HG03342 (cell line): ENCODE data around the gene PNMA8A.

Experiments used
- ATAC-seq: cut with Tn5 transposase; IDR thresholded peaks from one replicate; pipeline ENCODE4 v1.9.1; 2021; ENCODE audit warnings: mild to moderate bottlenecking, moderate library complexity; ENCODE audit not compliant: unreplicated experiment

The PNMA8A gene

DNA sequence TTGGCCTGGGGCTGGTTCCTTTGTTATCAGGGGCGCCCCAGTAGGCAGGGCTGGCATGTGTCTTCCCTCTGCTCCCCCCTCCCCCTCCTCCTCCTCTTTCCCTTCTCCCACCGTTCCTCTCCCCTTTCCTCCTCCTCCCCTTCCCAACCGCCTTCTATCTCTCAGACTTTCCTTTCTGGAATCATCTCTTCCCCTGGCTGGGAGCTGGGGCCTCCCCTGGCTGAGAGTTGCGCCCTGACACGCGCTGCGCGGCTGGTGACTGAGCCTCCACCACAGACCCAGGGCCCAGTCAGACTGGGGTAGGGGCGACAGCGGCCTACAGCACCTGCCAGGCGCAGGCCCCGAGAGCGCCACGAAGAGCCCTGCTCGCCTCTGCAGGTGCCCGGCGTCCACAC lies 21.5 kb upstream of the PNMA8A start:
- ATAC-seq: no peak

DNA sequence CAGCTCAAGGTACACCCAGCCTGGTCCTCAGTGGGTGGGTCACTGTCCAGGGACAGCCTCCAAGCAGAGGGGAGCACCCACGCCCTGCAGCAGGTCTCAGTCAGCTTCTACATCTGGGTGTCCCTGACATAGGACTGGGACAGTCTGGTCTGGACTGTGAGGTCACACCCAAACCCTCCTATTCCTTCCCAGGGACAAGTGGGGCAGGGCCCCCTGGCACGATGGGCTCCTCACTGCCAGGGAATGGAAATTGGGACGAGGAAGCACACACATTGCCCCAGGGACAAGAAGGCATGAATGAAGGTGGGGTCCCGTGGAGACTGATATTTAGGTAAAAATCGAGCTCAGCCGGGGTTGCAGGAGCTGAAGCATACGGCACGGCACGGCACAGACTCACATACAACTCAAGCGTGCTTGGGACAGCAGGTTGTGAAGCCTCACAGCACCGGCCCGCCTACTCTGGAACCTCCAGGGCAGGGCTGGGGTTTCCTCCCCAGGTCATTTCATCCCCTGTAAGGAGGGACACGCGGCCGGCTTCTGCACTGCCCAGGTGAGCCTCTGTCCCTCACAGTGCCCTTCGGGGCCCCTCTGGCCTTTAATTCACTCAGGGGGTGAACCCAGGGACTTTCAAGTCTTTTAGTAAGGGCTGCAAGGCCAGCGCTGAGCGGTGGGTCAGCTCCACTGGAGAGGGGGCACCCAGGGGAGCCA lies 20.8 kb upstream of the PNMA8A start:
- no peak for ATAC-seq

DNA sequence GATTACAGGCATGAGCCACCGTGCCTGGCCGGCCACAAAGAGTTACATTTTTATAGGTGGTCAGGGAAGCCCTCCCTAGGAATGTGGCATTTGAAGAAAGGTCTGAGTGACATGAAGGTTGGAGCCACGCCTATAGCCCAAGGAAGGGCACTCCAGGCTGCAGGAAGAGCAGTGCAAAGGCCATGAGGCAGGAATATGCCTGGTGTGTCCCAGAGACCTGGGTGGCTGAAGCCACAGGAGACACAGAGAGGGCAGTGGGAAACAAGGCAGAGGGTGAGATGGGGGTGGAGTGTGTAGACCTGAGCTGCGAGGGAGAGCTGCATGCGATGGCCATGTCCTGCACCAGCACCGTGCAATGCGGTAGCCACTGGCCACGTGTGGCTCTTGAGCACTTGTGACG lies 19.4 kb upstream of the PNMA8A start:
- ATAC-seq: no peak

DNA sequence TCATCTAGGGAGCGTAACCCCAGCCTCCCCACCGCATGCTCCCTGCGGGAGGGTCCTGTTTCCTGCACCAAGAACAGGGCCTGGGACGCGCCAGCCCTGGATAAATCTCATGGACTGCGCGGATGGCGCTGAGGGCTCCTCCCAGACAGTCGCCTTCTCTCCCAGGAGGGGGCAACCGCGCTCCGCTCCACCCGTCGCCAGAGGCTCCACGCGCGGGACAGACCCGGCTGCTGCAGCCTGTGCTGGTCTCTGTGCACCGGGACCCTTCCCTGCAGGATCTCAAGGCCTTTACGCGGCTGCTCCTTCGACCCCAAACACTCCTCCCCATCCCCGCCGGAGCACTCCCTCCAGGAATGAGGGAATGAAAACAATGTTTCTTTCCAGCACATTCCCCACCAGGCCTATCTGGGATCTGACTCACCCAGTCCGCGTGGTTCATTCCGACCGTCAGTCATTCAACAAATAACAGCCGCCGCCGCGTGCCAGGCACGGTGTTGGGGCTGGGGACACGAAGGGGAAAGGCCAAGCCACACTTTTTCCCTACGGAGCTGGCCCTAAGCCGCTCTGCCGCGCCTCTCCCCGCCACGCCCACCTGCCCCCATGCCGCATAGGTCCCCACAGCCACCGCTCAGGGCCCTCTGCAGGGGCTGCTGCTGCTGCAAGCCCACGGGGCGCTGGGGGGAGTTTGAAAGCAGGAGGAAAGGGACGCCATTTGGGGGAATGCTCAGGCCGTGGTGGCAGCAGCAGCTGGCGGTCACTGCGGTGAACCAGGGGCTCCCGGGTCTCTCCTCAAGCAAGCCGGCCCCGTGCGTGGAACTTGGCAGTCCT lies 18.3 kb upstream of the PNMA8A start:
- ATAC-seq: no peak

DNA sequence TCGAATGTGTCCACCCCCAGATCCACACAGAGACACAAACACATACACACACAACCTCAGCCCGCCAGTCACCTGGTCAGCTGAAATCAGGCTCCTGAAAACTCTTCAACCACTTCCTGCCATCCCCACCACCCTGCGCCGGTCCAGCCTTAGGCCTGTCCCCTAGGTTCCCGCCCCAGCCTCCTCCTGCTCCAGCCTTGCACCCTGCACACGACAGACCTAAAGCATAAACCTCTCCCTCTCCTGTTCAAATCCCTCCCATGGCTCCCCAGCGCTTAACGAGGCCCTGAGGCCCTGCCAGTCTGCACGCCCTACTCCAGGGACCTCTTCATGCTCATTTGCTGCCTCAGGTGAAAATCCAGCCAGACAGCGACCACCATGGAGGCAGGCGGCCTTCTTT lies 17.2 kb upstream of the PNMA8A start:
- ATAC-seq: no peak

DNA sequence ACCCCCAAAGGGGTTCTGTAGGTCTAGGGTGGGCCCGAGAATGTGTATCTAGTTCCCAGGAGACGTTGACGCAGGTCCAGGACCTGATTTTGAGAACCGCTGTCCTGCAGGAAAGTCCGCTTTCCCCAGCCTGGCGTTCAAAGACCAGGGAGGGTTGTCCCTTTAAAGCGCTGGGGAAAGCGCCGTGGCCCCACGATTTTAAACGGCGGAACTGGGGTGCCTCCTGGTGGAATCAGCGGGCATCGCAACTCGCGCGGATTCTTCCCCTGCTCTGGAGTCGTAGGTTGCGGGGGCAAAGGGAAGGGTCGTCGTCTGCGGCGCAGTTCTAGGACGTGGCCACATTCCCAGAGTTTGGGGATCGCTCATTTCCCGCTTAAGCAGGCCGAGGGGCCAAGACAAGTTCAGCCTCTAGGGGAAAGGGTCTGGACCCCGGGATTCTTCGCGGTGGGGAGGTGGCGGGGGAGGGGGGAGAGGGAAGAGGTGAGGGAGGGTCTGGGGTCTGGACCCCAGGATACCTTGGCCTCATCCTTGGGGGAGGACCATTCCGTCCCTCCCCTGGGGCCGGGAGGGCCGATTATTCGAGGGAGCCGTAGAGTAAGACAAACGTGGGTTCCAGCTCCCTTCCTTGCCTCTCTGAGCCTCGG lies 16.6 kb upstream of the PNMA8A start:
- ATAC-seq: no peak

DNA sequence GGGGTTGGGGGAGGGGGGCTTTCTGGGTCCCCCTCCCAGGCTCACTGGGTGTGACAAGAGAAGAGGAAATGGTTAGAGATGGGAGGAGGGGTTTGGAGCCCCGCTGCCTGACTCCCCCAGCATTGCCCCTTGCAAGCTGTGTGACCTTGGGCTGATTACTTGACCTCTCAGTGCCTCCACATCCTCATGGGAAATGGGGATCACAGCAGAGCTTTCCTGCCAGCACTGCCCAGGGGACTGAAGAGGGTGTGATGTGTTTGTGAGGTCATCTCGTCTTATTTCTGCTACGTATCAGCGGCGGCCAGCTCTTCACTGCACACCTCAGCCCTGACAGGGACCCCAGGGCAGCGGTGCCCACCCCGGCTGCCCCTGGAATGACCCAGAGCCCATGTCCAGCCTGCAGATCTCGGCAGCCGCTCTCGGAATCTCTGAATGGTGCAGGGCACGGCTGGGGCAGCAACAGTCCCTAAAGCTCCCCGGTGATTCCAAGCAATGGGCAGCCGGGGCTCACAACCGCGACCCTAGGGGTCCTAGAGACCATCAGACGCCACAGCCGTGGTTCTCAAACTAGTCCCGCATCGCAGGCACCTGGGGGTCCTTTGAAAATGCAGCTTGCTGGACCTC lies 15.9 kb upstream of the PNMA8A start:
- no peak for ATAC-seq

DNA sequence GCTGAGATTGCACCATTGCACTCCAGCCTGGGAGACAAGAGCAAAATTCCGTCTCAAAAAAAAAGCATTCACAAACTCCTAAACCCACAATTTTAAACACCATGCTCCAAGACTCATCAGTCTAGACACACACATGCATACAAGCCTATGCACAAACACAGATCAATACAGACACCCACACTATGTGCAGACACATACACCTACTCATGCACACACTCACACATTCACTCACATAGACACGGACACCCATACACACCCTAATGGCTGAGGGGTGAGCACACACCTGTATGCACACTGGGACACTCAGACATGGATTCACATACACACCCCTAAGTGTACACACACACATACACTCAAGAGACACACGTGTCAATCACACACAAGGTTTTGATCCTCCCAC lies 15.0 kb upstream of the PNMA8A start:
- no peak for ATAC-seq

DNA sequence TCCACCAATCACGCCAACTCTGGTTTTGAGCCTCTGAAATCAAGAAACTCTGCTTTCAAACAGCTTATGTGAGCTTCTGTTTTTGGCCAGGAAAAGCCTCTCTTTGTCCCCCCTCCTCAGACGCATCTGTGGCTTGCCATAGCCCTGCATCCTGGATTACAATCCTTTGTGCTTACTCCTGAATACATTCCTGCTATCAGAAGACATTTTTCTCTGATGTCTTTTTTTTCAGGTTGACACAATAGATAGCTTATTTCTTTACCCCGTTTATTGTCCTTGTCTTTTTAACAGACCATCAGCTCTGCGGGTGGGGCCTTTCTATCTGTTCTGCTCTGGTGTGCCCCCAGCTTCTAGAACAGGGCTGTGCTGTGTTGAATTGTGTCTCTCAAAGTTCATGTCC lies 13.3 kb upstream of the PNMA8A start:
- ATAC-seq: no peak

DNA sequence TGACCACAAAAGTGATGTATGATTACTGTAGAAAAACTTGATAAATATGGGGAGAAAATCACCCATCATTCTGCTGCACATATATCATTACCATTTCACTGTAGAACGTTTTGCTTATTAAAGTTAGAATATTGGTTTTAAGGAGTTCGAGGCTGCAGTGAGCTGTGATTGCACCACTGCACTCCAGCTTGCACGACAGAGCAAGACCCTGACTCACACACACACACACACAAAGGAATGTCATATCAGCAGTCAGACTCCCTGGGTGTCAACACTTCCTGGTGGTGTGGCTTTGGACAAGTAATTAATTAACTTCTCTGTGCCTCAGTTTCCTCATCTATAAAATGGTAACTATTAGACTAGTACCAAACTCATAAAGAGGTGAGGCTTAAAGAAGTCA lies 11.3 kb upstream of the PNMA8A start:
- no peak for ATAC-seq

DNA sequence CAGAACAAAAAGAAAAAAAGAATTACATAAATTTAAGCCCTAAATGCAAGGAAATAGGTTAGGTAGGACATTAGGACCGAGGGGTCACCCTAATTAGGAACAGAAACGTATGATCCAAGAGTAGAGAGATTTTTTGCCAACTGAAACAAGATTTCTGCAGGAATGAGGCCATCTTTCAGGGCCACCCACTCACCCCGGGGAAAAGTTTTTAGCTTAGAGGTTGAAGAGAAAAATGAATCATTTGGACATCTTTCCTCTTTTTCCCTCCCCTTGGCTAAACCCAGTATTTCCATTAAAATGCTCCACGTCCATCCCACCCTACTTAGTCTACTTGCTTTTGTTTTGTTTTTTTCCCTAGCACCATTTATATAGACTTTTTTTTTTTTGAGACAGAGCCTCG lies 10.6 kb upstream of the PNMA8A start:
- no peak for ATAC-seq

DNA sequence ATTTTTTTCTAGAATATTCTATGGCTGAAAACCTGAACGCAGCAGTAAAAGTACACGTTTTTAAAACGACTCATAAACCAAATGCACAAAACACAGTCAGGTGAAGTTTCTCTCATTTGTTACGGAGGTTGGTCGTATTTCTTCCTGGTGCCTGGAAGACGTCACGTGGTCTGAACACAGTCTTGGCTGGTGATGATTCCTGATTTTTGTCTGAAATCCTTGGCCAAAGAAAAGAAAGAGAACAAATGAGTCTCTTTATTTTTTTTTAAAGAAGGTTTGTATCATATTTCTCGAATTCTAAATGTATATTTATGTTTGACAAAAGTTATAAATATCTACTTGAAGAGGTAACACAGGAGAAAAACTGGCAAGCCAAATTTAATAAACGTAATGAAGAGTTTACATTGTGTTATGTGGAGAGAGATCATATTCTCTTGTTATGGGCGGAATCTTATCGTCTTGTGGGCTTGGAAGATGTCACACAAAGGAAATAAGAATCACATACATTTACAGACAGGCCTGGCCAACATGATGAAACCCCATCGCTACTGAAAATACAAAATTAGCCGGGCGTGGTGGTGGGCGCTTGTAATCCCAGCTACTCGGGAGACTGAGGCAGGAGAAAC lies 10.0 kb upstream of the PNMA8A start:
- no peak for ATAC-seq

DNA sequence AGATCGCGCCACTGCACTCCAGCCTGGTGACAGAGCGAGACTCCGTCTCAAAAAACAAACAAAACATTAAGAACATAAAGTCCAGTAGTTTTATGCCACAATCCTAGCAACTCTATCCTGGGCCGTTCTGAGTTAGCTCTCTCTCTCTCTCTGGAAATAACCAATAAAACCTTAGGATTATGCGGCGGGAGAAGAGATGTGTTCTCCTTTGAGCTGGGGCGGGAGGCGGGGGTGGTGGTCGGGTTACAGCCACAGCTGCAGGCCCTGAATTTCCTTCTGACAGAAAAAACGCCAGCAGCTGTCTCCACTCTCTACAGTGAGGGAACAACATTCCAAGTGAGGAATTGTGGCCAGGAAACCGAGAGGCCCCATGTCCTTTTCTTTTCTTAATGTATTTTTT lies 9.1 kb upstream of the PNMA8A start:
- no peak for ATAC-seq

DNA sequence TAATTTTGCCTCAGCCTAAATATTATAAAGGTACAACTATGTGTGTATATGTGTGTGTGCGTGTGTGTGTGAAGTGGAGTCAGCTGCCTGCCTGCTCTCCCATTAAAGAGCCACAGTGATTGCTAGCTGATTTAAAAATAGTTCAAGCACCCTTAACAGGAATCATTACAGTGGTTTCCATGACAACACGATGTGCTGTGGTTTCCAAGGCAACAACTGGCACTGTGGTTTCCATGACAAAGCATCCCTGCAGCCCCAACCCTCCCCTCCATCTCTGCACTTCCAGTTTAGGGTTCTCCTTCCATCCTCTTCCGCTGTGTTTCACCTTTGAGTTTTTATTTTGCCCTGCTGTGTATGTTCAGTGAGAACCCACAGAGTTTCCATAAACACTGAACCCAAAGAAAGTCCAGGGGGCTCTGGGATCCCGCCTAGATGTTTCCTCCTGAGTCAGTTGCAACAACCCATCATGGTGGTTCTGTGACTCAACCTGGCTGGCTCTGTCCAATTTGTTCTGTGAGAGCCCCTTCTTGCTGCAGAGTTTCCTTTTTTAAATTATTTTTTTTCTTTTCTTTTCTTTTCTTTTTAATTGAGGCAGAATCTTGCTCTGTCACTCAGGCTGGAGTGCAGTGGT lies 7.1 kb upstream of the PNMA8A start:
- no peak for ATAC-seq

DNA sequence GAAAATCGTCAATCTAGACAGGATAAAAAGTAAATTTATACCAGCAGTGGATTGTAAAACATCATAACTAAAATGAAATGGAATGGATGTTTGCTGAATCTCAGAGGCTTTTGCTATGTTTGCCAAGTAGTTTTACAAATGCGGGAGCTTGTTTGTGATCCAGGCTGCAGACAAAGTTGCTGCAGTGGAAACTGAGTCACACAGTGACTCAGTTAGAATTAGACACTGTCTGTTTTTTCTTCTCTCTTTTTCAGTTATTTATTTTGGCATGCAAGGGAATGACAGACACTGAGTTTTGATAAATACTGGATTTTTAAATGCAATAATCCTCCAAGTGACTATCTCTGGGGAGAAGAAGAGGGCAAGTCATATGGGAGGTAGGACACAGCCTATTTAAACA lies 4.6 kb upstream of the PNMA8A start:
- no peak for ATAC-seq

DNA sequence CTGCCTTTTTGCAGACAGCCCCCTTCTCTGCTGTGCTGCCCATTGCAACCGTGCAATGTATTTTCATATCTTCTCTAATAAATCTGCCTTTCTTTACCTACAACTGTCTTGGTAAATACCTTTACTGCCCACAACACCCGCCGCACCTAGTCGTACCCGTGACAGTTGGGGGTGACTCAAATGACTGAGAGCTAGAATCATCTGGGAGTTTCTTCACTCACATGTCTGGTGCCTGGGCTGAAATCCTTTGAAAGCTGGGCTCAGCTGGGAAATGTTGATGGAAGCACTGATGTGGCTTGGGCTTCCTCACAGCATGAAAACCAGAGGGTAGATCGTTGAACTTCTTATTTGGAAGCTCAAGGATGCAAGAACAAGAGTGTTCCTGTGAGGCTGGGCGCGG lies 2.8 kb upstream of the PNMA8A start:
- ATAC-seq: no peak

DNA sequence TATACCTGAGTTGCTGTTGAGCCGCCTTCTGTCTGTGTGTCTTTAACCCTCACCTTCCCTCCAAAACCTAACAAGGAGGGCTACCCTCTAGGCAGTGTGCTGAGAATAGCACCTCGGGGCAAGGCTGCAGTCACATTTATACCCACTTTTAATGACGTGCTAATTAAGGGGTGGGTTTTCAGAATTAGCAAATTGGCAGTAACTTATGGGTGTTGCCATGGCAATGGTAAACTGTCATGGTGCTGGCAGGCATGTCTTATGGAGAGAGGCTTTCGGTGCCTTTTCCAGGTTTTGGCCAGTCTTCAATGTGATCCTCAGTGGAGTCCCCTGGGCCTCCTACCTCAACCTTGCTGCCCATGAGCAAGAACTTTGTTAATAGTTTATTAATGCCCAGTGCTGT lies 1.2 kb upstream of the PNMA8A start:
- ATAC-seq: no peak

DNA sequence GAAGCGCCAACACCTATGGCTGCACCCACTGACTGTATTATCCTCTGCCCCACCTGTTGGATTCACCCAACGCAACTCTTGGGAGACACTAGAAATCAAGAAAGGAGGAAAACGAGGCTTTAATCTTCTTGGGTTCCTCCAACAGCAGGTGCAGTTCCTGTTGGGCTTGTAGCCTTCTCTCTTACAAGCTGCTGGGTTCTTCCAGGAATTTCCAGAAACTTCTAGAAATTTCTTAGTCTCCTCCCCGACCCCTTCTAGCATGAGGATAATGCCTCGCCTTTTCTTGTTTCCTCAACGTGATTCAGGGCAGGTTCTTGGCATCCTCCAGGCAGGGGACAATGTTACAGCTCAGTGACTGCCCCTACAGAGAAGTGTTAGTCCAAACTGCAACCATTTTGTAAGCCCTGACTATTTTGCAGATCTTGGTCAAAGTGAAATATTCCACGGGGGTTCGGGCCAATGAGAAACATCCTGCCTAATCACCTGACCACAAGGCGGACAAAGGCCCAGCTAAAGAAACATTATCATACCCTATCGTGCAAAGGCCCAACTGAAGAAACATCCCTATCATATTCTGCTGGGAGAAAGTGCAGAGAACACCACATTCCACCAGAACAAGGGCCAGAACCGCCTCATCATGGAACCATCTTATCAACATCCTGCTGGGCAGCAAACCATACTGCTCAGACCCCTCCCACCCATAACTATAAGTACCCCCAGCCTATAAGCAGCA lies 614 bp upstream of the PNMA8A start:
- no peak for ATAC-seq

DNA sequence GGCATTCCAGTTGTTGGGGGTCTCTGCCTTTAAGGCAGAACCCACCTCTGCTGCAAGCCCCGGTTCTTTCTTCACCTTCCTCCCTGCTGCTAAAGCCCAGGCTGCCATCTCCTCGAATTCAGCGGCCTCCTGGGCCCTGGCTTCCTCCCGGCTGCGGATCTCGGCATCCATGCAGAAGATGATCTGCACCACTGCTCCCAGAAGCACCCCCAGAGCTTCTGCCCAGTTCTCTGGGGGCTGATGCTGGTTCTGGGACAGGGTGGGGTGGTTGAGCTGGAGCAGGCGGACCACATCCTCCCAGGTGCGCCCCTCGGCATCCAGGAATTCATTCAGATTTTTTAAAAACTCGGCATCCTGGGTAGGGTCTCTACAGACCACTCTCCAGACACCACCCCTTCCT lies 987 bp downstream of the PNMA8A start:
- no peak for ATAC-seq

DNA sequence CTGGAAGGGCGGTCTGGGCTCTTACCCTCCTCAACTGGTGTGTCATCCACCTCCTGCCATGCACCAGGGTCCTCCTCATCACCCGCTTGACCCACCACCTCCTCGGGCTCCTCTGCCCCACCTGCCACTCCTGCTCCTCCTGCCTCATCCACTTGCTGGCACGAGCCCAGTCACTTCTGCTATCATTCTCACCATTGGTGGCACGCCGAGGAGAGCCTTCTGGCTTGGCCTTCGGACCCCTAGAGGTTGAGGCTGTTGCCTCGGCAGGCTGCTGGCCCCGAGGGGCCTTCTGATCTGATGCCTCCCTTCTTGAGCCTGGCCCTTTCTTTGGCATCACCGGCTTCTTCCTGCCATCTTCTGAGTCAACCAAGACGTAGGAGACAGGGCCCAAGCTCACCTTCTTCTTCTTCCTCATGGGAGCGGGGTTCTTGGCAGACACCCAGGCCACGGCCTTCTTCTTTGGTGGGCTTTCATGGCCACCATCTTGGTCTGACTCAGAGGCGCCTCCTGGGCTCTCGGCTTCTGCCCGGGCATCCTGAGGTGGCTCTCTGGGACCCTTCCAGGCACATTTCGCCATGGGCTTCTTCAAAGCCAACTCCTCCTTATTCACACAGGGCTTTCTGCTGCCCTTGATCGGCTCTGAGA lies 1.7 kb downstream of the PNMA8A start:
- no peak for ATAC-seq
